K562 (cell line): ENCODE measurements around the gene SLC6A20.

ENCODE experiments used
- CTCF ChIP-seq, 3 experiments: IDR thresholded peaks in 2 of 3; conservative IDR thresholded peaks in 1 of 3; 2 replicates each; pipeline ENCODE4 v1.5.1; 2011 to 2012; ENCODE audit warnings: low read length in 3 of 3, mild to moderate bottlenecking in 3 of 3, control low read depth in 2 of 3, improper control_type of control experiment in 1 of 3, inconsistent platforms in 1 of 3, low read depth in 1 of 3, mixed read lengths in 1 of 3, moderate library complexity in 1 of 3; ENCODE audit not compliant: insufficient read depth in 2 of 3
- MYNN ChIP-seq, 2 experiments: sonication (generic); formaldehyde crosslinking in 1 of 2; IDR thresholded peaks; 2 replicates each; pipeline versions ENCODE4 v1.5.0 to v1.6.1; 2016 to 2020; ENCODE audit warnings: antibody characterized with exemption in 1 of 2, missing genetic modification reagents in 1 of 2
- NCOR1 ChIP-seq: fragments of 450-650 bp; IDR thresholded peaks from 2 replicates; pipeline ENCODE4 v1.6.1; 2016; ENCODE audit warnings: mild to moderate bottlenecking, moderate library complexity
- POLR2A ChIP-seq: fragments of 450-650 bp; conservative IDR thresholded peaks from 2 replicates; pipeline ENCODE4 v1.6.1; 2016
- RBM22 ChIP-seq: fragments of 200-400 bp; formaldehyde crosslinking; IDR thresholded peaks from 2 replicates; pipeline ENCODE4 v1.6.1; 2018; ENCODE audit warnings: low read length, low read depth; ENCODE audit not compliant: poor library complexity, severe bottlenecking
- REST ChIP-seq, 2 experiments: fragments of 450-650 bp; formaldehyde crosslinking in 1 of 2; IDR thresholded peaks; 2 replicates each; pipeline versions ENCODE4 v1.4.0 to v1.6.1; 2014 to 2020; ENCODE audit warnings: mild to moderate bottlenecking in 2 of 2, borderline replicate concordance in 1 of 2, low read depth in 1 of 2
- USF2 ChIP-seq: sonication (generic); formaldehyde crosslinking; IDR thresholded peaks from 2 replicates; pipeline ENCODE4 v1.5.0; 2020; ENCODE audit warnings: missing genetic modification reagents
- ZNF175 ChIP-seq: fragments of 200-800 bp; sonication (Bioruptor generic); IDR thresholded peaks from 2 replicates; pipeline ENCODE4 v1.6.1; 2016; ENCODE audit warnings: low read depth, mild to moderate bottlenecking, missing genetic modification characterization, missing compliant biosample characterization

- TF ChIP-seq RBM22 = no peak
- TF ChIP-seq REST (IDR thresholded peaks at IDR 0.05; ENCODE audit: borderline replicate concordance) = no peak
- TF ChIP-seq REST (CRISPR knock-in tag; IDR thresholded peaks at IDR 0.05; ENCODE audit: low read depth) = no peak
- no peak for TF ChIP-seq CTCF (IDR thresholded peaks at IDR 0.05 in 2 of 3, conservative IDR thresholded peaks at IDR 0.05 in 1 of 3; ENCODE audit: insufficient read depth in 2 of 3, low read depth in 1 of 3, low read length in 3 of 3)
- TF ChIP-seq POLR2A = no peak
- no peak for TF ChIP-seq NCOR1
- TF ChIP-seq MYNN (IDR thresholded peaks at IDR 0.05) = no peak
- no peak for TF ChIP-seq MYNN (CRISPR knock-in tag; IDR thresholded peaks at IDR 0.05)
- TF ChIP-seq ZNF175 (CRISPR knock-in tag) = no peak
- no peak for TF ChIP-seq USF2
Observed at GRCh38 chr3:45719655-45720487, 76.5 kb downstream of the SLC6A20 start.
